IPS DF 4.7 (cell line): Measurements from ENCODE around the gene SUPT7L.
A peak's percentile ranks its signal among the peaks of the same experiment; 100 is the strongest.

Source experiments
- DNase-seq: peaks from one replicate; pipeline ENCODE4 v3.0.0-alpha.2; 2013; ENCODE audit warnings: low spot score; ENCODE audit errors: extremely low read depth

SUPT7L gene

GRCh38 chr2:27663285-27664153, at the start of gene SUPT7L, which contains the start of gene SLC4A1AP:
SUPT7L (minus strand) TSS chr2:27663614; CDS start chr2:27662192, 1,422 bp downstream.
SLC4A1AP (plus strand) TSS chr2:27663889; CDS start chr2:27663915, 26 bp downstream.
- DNase-seq, result peak; percentile 56

GRCh38 chr2:27713201-27713600, 49.8 kb upstream of the SUPT7L start:
- no peak for DNase-seq

DNA sequence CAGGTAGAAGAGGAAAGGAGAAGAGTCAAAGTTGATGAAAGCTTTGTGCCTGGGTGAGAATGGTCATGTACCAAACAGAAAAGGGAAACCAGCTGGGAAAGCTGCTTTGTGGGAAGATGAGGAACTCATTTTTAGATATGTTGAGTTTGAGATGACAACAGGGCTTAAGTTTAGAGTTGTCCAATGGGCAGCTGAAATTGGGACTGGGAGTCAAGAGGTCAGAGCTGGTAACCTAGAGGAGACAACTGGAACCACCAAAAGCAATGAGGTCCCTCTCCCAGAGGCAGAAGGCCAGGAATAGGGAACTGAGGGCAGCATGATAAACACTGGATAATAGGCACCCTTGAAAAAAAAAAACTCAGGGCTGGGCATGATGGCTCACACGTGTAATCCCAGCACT, 49.1 kb upstream of the SUPT7L start:
- no peak for DNase-seq

DNA sequence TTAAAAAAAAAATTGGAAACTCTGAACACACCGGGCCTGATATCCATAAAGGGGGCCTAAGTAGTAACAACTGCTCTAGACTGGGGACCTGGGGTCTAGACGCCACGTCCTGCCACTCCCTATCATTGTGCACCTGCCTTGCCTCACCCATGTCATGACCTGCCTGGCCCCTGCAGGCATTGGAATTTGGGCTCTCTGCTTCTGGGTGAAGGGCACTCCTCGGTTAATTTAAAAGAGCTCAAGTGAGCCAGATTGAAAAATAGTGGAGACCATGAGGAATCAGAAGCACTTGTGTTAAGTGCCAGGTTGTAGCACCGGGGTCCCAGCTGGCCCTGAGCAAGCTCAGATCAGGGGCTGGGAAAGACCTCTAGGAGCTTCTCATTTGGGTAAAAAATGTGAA, 48.4 kb upstream of the SUPT7L start:
- no peak for DNase-seq

DNA sequence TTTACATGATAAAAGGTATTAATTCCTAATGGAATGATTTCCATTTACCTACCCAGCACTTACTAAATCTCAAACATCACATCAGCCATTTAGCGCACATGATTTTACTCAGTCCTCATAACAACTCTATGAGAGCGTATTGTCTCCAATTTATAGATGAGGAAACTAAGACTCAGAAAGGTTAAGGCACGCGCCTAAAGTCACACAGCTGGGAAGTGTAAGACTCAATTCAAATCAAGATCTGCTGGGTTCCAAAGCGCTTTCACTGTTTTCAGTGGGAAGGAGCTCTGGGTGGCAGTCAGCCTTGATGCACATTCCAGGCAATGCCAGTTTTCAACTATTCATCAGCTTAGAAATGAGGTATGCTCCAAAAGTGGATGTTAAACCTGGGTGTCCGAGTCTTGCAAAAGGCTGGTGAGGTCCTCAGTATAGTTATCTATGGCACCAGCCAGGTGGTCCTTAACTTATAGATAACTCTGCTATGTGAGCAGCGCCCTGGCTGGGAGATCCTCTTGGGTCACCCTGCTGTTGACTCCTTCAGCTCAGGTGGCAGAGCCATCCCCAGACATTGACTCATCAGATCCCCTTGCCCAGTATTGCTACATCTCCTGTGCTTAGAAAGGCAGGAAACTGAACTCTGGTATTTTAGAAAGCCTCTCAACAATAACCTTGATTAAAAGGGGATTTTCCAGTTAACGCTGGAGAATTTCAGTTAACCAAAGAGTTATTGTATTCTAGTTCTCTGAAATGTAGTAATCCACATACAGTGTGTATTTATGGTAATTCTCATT, 47.4 kb upstream of the SUPT7L start:
- no peak for DNase-seq

DNA sequence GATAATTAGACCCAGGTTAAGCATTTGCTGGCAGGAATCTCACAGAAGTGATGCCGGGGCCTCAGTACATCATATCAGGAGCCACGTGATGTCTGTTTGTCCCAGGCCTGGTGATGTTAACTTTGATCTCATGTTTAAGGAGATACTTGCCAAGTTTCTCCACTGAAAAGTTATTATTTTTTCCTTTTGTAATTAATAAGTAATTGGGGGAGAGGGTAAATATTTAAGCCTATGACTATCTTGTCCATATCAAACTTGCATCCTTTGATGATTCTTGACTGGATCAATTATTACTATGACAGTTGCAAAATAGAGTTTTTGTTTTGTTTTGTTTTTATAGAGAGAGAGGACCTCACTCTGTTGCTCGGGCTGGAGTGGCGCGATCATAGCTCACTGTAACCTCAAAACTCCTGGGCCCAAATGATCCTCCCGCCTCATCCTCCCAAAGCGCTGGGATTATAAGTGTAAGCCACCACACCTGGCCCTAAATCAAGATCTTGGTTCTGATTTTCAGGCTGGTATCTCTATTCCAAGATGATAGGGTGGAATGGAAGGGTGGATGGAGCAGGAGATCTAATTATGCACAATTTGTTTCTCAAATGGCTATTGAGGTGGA, 46.7 kb upstream of the SUPT7L start:
- no peak for DNase-seq

- no peak for DNase-seq
Observed at GRCh38 chr2:27709326-27709725, 45.9 kb upstream of the SUPT7L start.

- DNase-seq, result no peak
Observed at GRCh38 chr2:27708666-27709065, 45.3 kb upstream of the SUPT7L start.

DNA sequence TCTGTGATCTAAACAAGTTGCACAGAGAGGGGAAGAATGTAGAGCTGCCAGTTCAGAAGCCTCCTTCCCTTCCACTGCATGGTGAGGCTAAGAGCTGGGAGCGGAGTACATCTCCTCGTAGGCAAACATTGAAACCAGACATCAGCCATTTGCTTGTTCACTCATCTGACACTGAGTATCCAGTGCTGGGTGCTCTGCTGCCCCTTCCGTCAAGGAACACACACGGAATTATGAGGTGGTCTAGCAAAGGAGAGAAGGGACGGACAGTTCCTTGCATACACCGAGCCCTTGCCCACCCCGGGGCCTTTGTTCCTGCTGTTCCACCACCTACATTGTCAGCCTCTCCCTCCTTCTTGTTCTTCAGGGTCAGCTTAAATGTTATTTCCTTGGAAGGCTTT, 44.8 kb upstream of the SUPT7L start:
- DNase-seq, result no peak

- DNase-seq, result no peak
Observed at GRCh38 chr2:27707462-27708256, 44.2 kb upstream of the SUPT7L start.

GRCh38 chr2:27705851-27706622, 42.6 kb upstream of the SUPT7L start:
- no peak for DNase-seq

DNA sequence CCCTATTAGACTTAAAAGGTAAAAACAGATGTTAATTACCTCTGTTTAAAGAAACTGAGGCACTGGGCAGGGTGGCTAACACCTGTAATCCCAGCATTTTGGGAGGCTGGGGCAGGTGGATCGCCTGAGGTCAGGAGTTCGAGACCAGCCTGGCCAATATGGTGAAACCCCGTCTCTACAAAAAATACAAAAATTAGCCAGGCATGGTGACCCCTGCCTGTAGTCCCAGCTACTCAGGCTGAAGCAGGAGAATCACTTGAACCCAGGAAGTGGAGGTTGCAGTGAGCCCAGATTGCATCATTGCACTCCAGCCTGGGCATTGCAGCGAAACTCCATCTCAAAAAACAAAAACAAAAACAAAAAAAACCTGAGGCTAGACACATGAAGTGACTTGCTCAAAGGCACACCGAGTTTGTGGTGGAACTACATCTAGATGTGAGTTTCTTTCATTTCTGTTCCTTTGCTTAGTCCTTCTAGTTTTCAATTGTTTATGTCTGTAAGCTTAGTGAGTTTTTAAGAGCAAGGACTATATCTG, 41.0 kb upstream of the SUPT7L start:
- DNase-seq, result no peak

- peak; percentile 83 for DNase-seq
Observed at GRCh38 chr2:27703638-27704341, 40.4 kb upstream of the SUPT7L start.

GRCh38 chr2:27702302-27702701, 38.9 kb upstream of the SUPT7L start:
- no peak for DNase-seq

DNA sequence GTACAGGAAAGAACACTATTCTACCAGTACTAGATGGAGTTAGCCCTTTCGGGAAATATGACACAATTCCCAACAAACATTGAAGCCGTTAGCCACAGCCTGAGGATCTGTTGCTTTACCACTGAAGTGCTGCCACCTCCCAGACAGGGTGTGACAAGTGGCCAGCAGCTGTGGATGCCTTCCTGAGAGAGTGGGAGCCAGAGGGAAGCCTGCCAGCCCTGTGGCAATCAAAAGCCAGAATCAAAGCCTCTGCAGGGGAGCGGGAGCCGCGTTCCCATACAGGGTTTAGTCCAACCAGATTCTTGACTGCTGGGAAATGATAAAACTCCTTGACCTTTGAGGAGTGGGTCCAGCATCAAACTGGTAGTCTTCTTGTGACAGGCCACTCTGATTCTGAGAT, 38.3 kb upstream of the SUPT7L start:
- DNase-seq, result no peak

GRCh38 chr2:27697660-27698059, 34.2 kb upstream of the SUPT7L start:
- no peak for DNase-seq

- no peak for DNase-seq
Observed at GRCh38 chr2:27690052-27690451, 26.6 kb upstream of the SUPT7L start.

DNA sequence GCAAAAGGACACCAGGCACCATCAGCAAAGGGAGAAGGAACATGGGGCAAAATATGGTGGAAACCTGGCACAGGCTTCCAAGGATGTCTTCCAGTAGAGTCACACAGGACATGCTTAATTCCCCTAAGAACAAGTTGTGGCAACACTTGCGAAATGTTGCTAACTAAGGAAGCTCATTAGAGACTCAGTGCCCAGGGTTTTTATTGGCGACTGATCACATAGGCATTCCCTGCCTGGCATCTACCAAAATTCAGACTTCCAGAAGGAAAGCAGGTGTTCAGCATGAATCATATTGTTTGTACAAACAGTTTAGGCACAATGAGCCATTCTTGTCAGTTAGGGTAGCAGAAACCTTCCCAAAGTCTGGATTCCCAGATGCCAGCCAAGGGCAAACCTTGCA, 26.0 kb upstream of the SUPT7L start:
- DNase-seq, result no peak

DNA sequence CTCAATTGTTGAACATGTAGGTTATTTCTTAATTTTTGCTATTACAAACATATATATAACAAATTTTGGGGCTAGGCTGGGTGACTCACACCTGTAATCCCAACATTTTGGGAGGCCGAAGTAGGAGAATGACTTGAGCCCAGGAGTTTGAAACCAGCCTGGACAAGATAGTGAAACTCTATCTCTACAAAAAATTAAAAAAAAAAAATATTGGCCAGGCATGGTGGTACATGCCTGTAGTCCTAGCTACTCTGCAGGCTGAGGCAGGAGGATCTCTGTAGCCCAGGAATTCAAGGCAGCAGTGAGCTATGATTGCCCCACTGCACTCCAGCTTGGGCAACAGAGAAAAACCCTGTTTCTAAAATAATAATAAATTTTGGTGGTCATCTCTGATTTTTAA, 23.8 kb upstream of the SUPT7L start:
- no peak for DNase-seq

GRCh38 chr2:27685577-27685976, 22.2 kb upstream of the SUPT7L start:
- DNase-seq, result no peak
